Liver (tissue), 9 donors: ENCODE results near the gene LSM4. TPM values are rescaled to one million over a fixed set of nuclear protein-coding genes. Genes with fewer than 3 reads are reported as not detected.

Experiments used
- DNase-seq: peaks from one replicate; pipeline ENCODE4 v3.0.0-alpha.2; 2017; ENCODE audit warnings: low spot score
- H3K27ac ChIP-seq, 2 donors: one replicate each; pipeline ENCODE4 v1.7.0; 2013; ENCODE audit warnings: inconsistent platforms in 2 of 2, low read length in 2 of 2, control low read depth in 1 of 2, low read depth in 1 of 2, mild to moderate bottlenecking in 1 of 2
- H3K27me3 ChIP-seq, 4 donors: one replicate each; pipeline versions ENCODE4 v1.6.1 to v1.7.0; 2013; ENCODE audit warnings: low read length in 3 of 4, inconsistent platforms in 1 of 4, mild to moderate bottlenecking in 1 of 4, moderate library complexity in 1 of 4; ENCODE audit not compliant: control insufficient read depth in 4 of 4, insufficient read depth in 4 of 4
- H3K36me3 ChIP-seq, 4 donors: one replicate each; pipeline versions ENCODE4 v1.6.1 to v1.7.0; 2013; ENCODE audit warnings: low read length in 3 of 4, mild to moderate bottlenecking in 3 of 4, low read depth in 1 of 4, moderate library complexity in 1 of 4; ENCODE audit not compliant: control insufficient read depth in 4 of 4, insufficient read depth in 3 of 4
- H3K4me1 ChIP-seq, 4 donors: one replicate each; pipeline versions ENCODE4 v1.6.1 to v1.7.0; 2013; ENCODE audit warnings: low read length in 3 of 4, mild to moderate bottlenecking in 3 of 4, moderate library complexity in 1 of 4; ENCODE audit not compliant: control insufficient read depth in 4 of 4, insufficient read depth in 4 of 4
- H3K4me3 ChIP-seq, 3 donors: one replicate each; pipeline versions ENCODE4 v1.6.1 to v1.7.0; 2013; ENCODE audit warnings: low read length in 3 of 3, control low read depth in 1 of 3, low read depth in 1 of 3, mild to moderate bottlenecking in 1 of 3
- H3K9ac ChIP-seq, 2 donors: one replicate each; pipeline ENCODE4 v1.7.0; 2013; ENCODE audit warnings: low read length in 2 of 2, mild to moderate bottlenecking in 2 of 2, moderate library complexity in 2 of 2, control low read depth in 1 of 2, low read depth in 1 of 2
- H3K9me3 ChIP-seq, 4 donors: one replicate each; pipeline versions ENCODE4 v1.6.1 to v1.7.0; 2013; ENCODE audit warnings: low read length in 3 of 4; ENCODE audit not compliant: control insufficient read depth in 4 of 4
- ATF3 ChIP-seq: IDR thresholded peaks from 2 replicates; pipeline ENCODE4 v1.6.1; 2016; ENCODE audit warnings: antibody characterized with exemption
- CTCF ChIP-seq: fragments of 150-350 bp; IDR thresholded peaks from 2 replicates; pipeline ENCODE4 v1.5.1; 2017; ENCODE audit warnings: improper control_type of control experiment, low read depth, low read length; ENCODE audit not compliant: missing input control
- FOXA1 ChIP-seq: IDR thresholded peaks from 2 replicates; pipeline ENCODE4 v1.6.1; 2016; ENCODE audit warnings: antibody characterized with exemption
- FOXA2 ChIP-seq: IDR thresholded peaks from 2 replicates; pipeline ENCODE4 v1.6.1; 2016; ENCODE audit warnings: antibody characterized with exemption
- HNF4A ChIP-seq, 2 donors: conservative IDR thresholded peaks; 2 replicates each; pipeline ENCODE4 v1.6.1; 2016; ENCODE audit warnings: antibody characterized with exemption in 2 of 2, mild to moderate bottlenecking in 2 of 2
- HNF4G ChIP-seq: IDR thresholded peaks from 2 replicates; pipeline ENCODE4 v1.6.1; 2016; ENCODE audit warnings: antibody characterized with exemption
- JUND ChIP-seq, 2 donors: IDR thresholded peaks; 2 replicates each; pipeline ENCODE4 v1.6.1; 2016; ENCODE audit warnings: antibody characterized with exemption in 2 of 2
- NR2F2 ChIP-seq: IDR thresholded peaks from 2 replicates; pipeline ENCODE4 v1.6.1; 2016; ENCODE audit warnings: antibody characterized with exemption
- RXRA ChIP-seq, 2 donors: IDR thresholded peaks; 2 replicates each; pipeline ENCODE4 v1.6.1; 2017 to 2018; ENCODE audit warnings: antibody characterized with exemption in 2 of 2, mild to moderate bottlenecking in 1 of 2
- YY1 ChIP-seq: IDR thresholded peaks from 2 replicates; pipeline ENCODE4 v1.6.1; 2016; ENCODE audit warnings: antibody characterized with exemption, mild to moderate bottlenecking
- WGBS: extraction: QIAGEN DNeasy Blood & Tissue Kit; methylation state at CpG from one replicate; pipeline ENCODE4 v1.1.7; 2013; 5-methylcytosine and 5-hydroxymethylcytosine counted together
- polyA plus RNA-seq, 2 donors: library from polyadenylated mRNA; stranded (reverse) in 1 of 2; unstranded in 1 of 2; fragments of 200-250 nt in 1 of 2; fragments of >200 nt in 1 of 2; fragmentation: Nextera tagmentation in 1 of 2; extraction: Ambion mirVana in 1 of 2; gene quantifications; one replicate each; pipeline versions ENCODE4 v1.2.1 to v1.2.3, GENCODE V29; 2013 to 2015
- total RNA-seq, 2 donors: library from RNA; depleted of rRNA; stranded (reverse); fragments of >200 nt; gene quantifications; one replicate each; pipeline ENCODE4 v1.2.3, GENCODE V29; 2014
- TF ChIP-seq, protein P1 (sequence below): IDR thresholded peaks from 2 replicates; pipeline ENCODE4 v1.6.1; 2016; ENCODE audit warnings: antibody characterized with exemption
- donor health status: healthy.
- donor health status: healthy.
- donor health status: healthy.
- donor health status: healthy.
- donor health status: healthy.

The LSM4 gene
- total and polyA plus RNA-seq, 4 donors: 42.4 to 100 (median 75.1) TPM

DNA sequence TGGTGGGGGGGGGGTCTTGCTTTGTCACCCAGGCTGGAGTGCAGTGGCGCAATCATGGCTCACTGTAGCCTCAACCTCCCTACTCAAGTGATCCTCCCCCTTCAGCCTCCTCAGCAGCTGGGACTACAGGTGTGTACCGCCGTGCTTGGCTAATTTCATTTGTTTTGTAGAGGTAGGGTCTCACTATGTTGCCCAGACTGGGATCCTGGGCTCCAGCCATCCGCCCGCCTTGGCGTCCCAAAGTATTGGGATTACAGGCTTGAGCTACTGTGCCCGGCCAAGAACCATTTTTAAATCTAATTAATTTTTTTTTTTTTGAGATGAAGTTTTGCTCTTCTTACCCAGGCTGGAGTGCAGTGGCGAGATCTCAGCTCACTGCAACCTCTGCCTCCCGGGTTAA, 23.2 kb downstream of the LSM4 start:
- H3K36me3 ChIP-seq: no peaks in the 10 kb centered on the region
- no peaks in the 10 kb centered on the region for H3K9me3 ChIP-seq
- no peak overlapping the region for H3K9ac ChIP-seq
- H3K4me3 ChIP-seq: no peak overlapping the region
- no peak for DNase-seq
- WGBS: 94% methylated on average over 9 of the region's 9 CpGs
- peaks cover 6 to 21% (median 14%) of the 10 kb centered on the region in 4 donors for H3K4me1 ChIP-seq
- no peaks in the 10 kb centered on the region for H3K27me3 ChIP-seq
- H3K27ac ChIP-seq: no peak overlapping the region
- no peak for TF ChIP-seq RXRA (IDR thresholded peaks at IDR 0.05)
- no peak for TF ChIP-seq ATF3
- no peak for TF ChIP-seq NR2F2
- TF ChIP-seq, protein P1, sequence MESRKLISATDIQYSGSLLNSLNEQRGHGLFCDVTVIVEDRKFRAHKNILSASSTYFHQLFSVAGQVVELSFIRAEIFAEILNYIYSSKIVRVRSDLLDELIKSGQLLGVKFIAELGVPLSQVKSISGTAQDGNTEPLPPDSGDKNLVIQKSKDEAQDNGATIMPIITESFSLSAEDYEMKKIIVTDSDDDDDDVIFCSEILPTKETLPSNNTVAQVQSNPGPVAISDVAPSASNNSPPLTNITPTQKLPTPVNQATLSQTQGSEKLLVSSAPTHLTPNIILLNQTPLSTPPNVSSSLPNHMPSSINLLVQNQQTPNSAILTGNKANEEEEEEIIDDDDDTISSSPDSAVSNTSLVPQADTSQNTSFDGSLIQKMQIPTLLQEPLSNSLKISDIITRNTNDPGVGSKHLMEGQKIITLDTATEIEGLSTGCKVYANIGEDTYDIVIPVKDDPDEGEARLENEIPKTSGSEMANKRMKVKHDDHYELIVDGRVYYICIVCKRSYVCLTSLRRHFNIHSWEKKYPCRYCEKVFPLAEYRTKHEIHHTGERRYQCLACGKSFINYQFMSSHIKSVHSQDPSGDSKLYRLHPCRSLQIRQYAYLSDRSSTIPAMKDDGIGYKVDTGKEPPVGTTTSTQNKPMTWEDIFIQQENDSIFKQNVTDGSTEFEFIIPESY: no peak
- no peak for TF ChIP-seq CTCF
- TF ChIP-seq FOXA2: no peak

DNA sequence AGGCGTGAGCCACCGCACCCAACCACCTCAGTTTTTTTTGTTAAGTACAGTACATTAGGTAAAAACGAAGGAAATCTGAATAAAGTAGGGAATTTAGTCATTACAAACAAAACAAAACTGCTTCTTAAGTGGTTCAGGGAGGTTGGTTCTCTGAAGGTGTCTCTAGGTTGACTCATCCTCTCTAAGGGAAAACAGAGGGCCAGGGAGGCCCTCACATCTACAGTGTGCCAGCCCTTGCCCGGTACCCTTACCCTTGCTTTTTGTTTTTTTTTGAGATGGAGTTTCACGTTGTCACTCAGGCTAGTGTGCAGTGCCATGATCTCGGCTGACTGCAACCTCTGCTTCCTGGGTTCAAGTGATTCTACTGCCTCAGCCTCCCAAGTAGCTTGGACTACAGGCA, 24.3 kb downstream of the LSM4 start:
- Histone ChIP-seq H3K9me3 (no peaks in the 10 kb centered on the region), H3K4me1 (peaks cover 6 to 17% (median 12%) of the 10 kb centered on the region in 4 donors), H3K4me3 (no peak overlapping the region), H3K9ac (no peak overlapping the region), H3K27me3 (no peaks in the 10 kb centered on the region), H3K36me3 (no peaks in the 10 kb centered on the region), H3K27ac (no peak overlapping the region)
- DNase-seq: no peak
- TF ChIP-seq HNF4A (conservative IDR thresholded peaks at IDR 0.05): no peak
- WGBS: 88% methylated on average over 6 of the region's 6 CpGs

DNA sequence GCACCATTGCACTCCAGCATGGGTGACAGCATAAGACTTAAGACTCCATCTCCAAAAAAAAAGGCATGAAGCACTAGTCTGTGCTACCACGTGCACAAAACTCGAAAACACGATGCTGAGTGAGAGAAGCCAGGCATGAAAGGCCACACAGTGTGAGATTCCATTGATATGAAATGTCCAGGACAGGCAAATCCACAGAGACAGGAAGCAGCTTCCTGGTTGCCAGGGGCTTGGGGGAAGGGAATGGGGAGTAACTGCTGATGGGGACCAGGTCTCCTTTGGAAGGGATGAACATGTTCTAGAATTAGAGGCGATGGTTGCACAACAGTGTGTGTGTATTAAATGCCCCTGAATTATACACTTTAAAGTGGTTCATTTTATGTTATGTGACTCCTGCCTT, 25.6 kb downstream of the LSM4 start:
- TF ChIP-seq HNF4G: no peak
- Histone ChIP-seq H3K27me3 (no peaks in the 10 kb centered on the region), H3K27ac (no peak overlapping the region), H3K4me3 (no peak overlapping the region), H3K9ac (no peak overlapping the region), H3K9me3 (no peaks in the 10 kb centered on the region), H3K36me3 (no peaks in the 10 kb centered on the region), H3K4me1 (peaks cover 4 to 20% (median 14%) of the 10 kb centered on the region in 4 donors)
- DNase-seq: no peak
- 79% methylated on average over 4 of the region's 4 CpGs for WGBS

DNA sequence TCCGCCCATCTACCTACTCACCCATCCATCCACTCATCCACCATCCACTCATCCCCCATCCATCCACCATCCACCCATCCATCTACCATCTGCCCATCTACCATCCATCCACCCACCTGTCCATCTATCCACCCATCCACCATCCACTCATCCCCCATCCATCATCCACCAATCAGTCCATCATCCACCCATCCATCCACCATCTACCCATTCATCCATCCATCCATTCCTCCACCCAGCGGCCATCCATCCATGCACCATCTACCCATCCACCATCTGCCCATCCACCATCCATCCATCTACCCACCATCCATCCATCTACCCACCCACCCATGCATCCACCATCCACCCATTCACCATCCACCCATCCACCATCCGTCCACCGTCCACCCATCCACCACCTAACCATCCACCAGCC, 27.8 kb downstream of the LSM4 start:
- no peak overlapping the region for H3K27ac ChIP-seq
- H3K4me3 ChIP-seq: no peak overlapping the region
- DNase-seq: no peak
- H3K9me3 ChIP-seq: no peaks in the 10 kb centered on the region
- peaks cover 3 to 9% (median 6%) of the 10 kb centered on the region in 4 donors for H3K4me1 ChIP-seq
- H3K27me3 ChIP-seq: no peaks in the 10 kb centered on the region
- H3K36me3 ChIP-seq: no peaks in the 10 kb centered on the region
- WGBS: 98% methylated on average over 4 of the region's 4 CpGs
- no peak overlapping the region for H3K9ac ChIP-seq
- TF ChIP-seq FOXA1: no peak
- TF ChIP-seq, protein P1: no peak
- no peak for TF ChIP-seq YY1
- TF ChIP-seq ATF3: no peak
- TF ChIP-seq JUND (IDR thresholded peaks at IDR 0.05): no peak
